Measurements from ENCODE around the gene MYD88.

MYD88 gene

GRCh38 chr3:38114052-38114874 is 24.2 kb upstream of the MYD88 start:
- H3K9me3 ChIP-seq (ENCODE audit: control insufficient read depth, insufficient read depth, low read length): no peaks in the 10 kb centered on the region
- H3K4me1 ChIP-seq (ENCODE audit: control insufficient read depth, insufficient read depth, low read length): no peaks in the 10 kb centered on the region
- no peak overlapping the region for H3K4me3 ChIP-seq (ENCODE audit: low read depth, low read length)
- no peak overlapping the region for H3K9ac ChIP-seq (ENCODE audit: low read depth, low read length)
- H3K27me3 ChIP-seq (ENCODE audit: control insufficient read depth, insufficient read depth, low read length): no peaks in the 10 kb centered on the region; the same call in 1 of the 2 replicates
- no peaks in the 10 kb centered on the region for H3K36me3 ChIP-seq (ENCODE audit: control insufficient read depth, insufficient read depth, low read length)
- H3K27ac ChIP-seq (ENCODE audit: low read depth, low read length): no peak overlapping the region

- H3K4me3 ChIP-seq (ENCODE audit: low read depth, low read length): no peak overlapping the region
- no peak overlapping the region for H3K27ac ChIP-seq (ENCODE audit: low read depth, low read length)
- H3K36me3 ChIP-seq (ENCODE audit: control insufficient read depth, insufficient read depth, low read length): no peaks in the 10 kb centered on the region
- H3K27me3 ChIP-seq (ENCODE audit: control insufficient read depth, insufficient read depth, low read length): no peaks in the 10 kb centered on the region; the same call in 1 of the 2 replicates
- no peaks in the 10 kb centered on the region for H3K4me1 ChIP-seq (ENCODE audit: control insufficient read depth, insufficient read depth, low read length)
- no peaks in the 10 kb centered on the region for H3K9me3 ChIP-seq (ENCODE audit: control insufficient read depth, insufficient read depth, low read length)
- H3K9ac ChIP-seq (ENCODE audit: low read depth, low read length): no peak overlapping the region
Measured at GRCh38 chr3:38114875-38115644, 23.4 kb upstream of the MYD88 start.

- peaks cover 3% of the 10 kb centered on the region for H3K36me3 ChIP-seq (ENCODE audit: control insufficient read depth, insufficient read depth, low read length)
- H3K4me1 ChIP-seq (ENCODE audit: control insufficient read depth, insufficient read depth, low read length): no peaks in the 10 kb centered on the region
- no peak overlapping the region for H3K4me3 ChIP-seq (ENCODE audit: low read depth, low read length)
- no peaks in the 10 kb centered on the region; the same call in 1 of the 2 replicates for H3K27me3 ChIP-seq (ENCODE audit: control insufficient read depth, insufficient read depth, low read length)
- no peak overlapping the region for H3K9ac ChIP-seq (ENCODE audit: low read depth, low read length)
- no peaks in the 10 kb centered on the region for H3K9me3 ChIP-seq (ENCODE audit: control insufficient read depth, insufficient read depth, low read length)
- H3K27ac ChIP-seq (ENCODE audit: low read depth, low read length): no peak overlapping the region
Measured at GRCh38 chr3:38115645-38116427, 22.6 kb upstream of the MYD88 start.

GRCh38 chr3:38116471-38117162 is 21.8 kb upstream of the MYD88 start:
- no peaks in the 10 kb centered on the region for H3K9me3 ChIP-seq (ENCODE audit: control insufficient read depth, insufficient read depth, low read length)
- no peak overlapping the region for H3K27ac ChIP-seq (ENCODE audit: low read depth, low read length)
- no peak overlapping the region for H3K4me3 ChIP-seq (ENCODE audit: low read depth, low read length)
- no peak overlapping the region for H3K9ac ChIP-seq (ENCODE audit: low read depth, low read length)
- H3K4me1 ChIP-seq (ENCODE audit: control insufficient read depth, insufficient read depth, low read length): no peaks in the 10 kb centered on the region
- H3K36me3 ChIP-seq (ENCODE audit: control insufficient read depth, insufficient read depth, low read length): peaks cover 6% of the 10 kb centered on the region
- H3K27me3 ChIP-seq (ENCODE audit: control insufficient read depth, insufficient read depth, low read length): no peaks in the 10 kb centered on the region; the same call in 1 of the 2 replicates

GRCh38 chr3:38117163-38117716 is 21.2 kb upstream of the MYD88 start:
- H3K4me3 ChIP-seq (ENCODE audit: low read depth, low read length): no peak overlapping the region
- no peak overlapping the region for H3K9ac ChIP-seq (ENCODE audit: low read depth, low read length)
- H3K4me1 ChIP-seq (ENCODE audit: control insufficient read depth, insufficient read depth, low read length): no peaks in the 10 kb centered on the region
- H3K9me3 ChIP-seq (ENCODE audit: control insufficient read depth, insufficient read depth, low read length): no peaks in the 10 kb centered on the region
- H3K27ac ChIP-seq (ENCODE audit: low read depth, low read length): no peak overlapping the region
- H3K27me3 ChIP-seq (ENCODE audit: control insufficient read depth, insufficient read depth, low read length): no peaks in the 10 kb centered on the region; the same call in 1 of the 2 replicates
- H3K36me3 ChIP-seq (ENCODE audit: control insufficient read depth, insufficient read depth, low read length): peaks cover 12% of the 10 kb centered on the region

- Histone ChIP-seq H3K9me3 (ENCODE audit: control insufficient read depth, insufficient read depth, low read length) (no peaks in the 10 kb centered on the region), H3K4me1 (ENCODE audit: control insufficient read depth, insufficient read depth, low read length) (no peaks in the 10 kb centered on the region), H3K27ac (ENCODE audit: low read depth, low read length) (no peak overlapping the region), H3K9ac (ENCODE audit: low read depth, low read length) (no peak overlapping the region), H3K4me3 (ENCODE audit: low read depth, low read length) (no peak overlapping the region), H3K27me3 (ENCODE audit: control insufficient read depth, insufficient read depth, low read length) (no peaks in the 10 kb centered on the region; the same call in 1 of the 2 replicates), H3K36me3 (ENCODE audit: control insufficient read depth, insufficient read depth, low read length) (peaks cover 18% of the 10 kb centered on the region)
Measured at GRCh38 chr3:38117748-38118420, 20.6 kb upstream of the MYD88 start.

GRCh38 chr3:38118421-38119247 is 19.8 kb upstream of the MYD88 start:
- Histone ChIP-seq H3K27ac (ENCODE audit: low read depth, low read length) (no peak overlapping the region), H3K4me1 (ENCODE audit: control insufficient read depth, insufficient read depth, low read length) (no peaks in the 10 kb centered on the region), H3K36me3 (ENCODE audit: control insufficient read depth, insufficient read depth, low read length) (peaks cover 24% of the 10 kb centered on the region), H3K4me3 (ENCODE audit: low read depth, low read length) (no peak overlapping the region), H3K27me3 (ENCODE audit: control insufficient read depth, insufficient read depth, low read length) (no peaks in the 10 kb centered on the region; the same call in 1 of the 2 replicates), H3K9me3 (ENCODE audit: control insufficient read depth, insufficient read depth, low read length) (no peaks in the 10 kb centered on the region), H3K9ac (ENCODE audit: low read depth, low read length) (no peak overlapping the region)

GRCh38 chr3:38119248-38119544 is 19.3 kb upstream of the MYD88 start:
- Histone ChIP-seq H3K4me1 (ENCODE audit: control insufficient read depth, insufficient read depth, low read length) (no peaks in the 10 kb centered on the region), H3K27ac (ENCODE audit: low read depth, low read length) (no peak overlapping the region), H3K36me3 (ENCODE audit: control insufficient read depth, insufficient read depth, low read length) (peaks cover 29% of the 10 kb centered on the region)

GRCh38 chr3:38119821-38120692 is 18.4 kb upstream of the MYD88 start:
- Histone ChIP-seq H3K9me3 (ENCODE audit: control insufficient read depth, insufficient read depth, low read length) (no peaks in the 10 kb centered on the region), H3K4me3 (ENCODE audit: low read depth, low read length) (no peak overlapping the region), H3K4me1 (ENCODE audit: control insufficient read depth, insufficient read depth, low read length) (no peaks in the 10 kb centered on the region), H3K9ac (ENCODE audit: low read depth, low read length) (no peak overlapping the region), H3K36me3 (ENCODE audit: control insufficient read depth, insufficient read depth, low read length) (peaks cover 36% of the 10 kb centered on the region), H3K27ac (ENCODE audit: low read depth, low read length) (no peak overlapping the region), H3K27me3 (ENCODE audit: control insufficient read depth, insufficient read depth, low read length) (no peaks in the 10 kb centered on the region; the same call in 1 of the 2 replicates)

More at GRCh38 chr3:38119248-38119544, 19.3 kb upstream of the MYD88 start:
- Histone ChIP-seq H3K27me3 (ENCODE audit: control insufficient read depth, insufficient read depth, low read length) (no peaks in the 10 kb centered on the region; the same call in 1 of the 2 replicates), H3K4me3 (ENCODE audit: low read depth, low read length) (no peak overlapping the region), H3K9ac (ENCODE audit: low read depth, low read length) (no peak overlapping the region), H3K9me3 (ENCODE audit: control insufficient read depth, insufficient read depth, low read length) (no peaks in the 10 kb centered on the region)

Measured in HUES48 (cell line).